Breast epithelium (tissue), 4 donors: Measurements from ENCODE around the gene BMPER. TPM values are rescaled to one million over a fixed set of nuclear protein-coding genes. Genes with fewer than 3 reads are reported as not detected.

ENCODE experiments used
- DNase-seq, 2 donors: peaks; one replicate each; pipeline ENCODE4 v3.0.0-alpha.2; 2019; ENCODE audit warnings: low spot score in 2 of 2
- H3K27ac ChIP-seq, 2 donors: fragments of 200-600 bp; sonication (generic) in 1 of 2; one replicate each; pipeline ENCODE4 v1.5.1; 2016 to 2019; ENCODE audit warnings: mild to moderate bottlenecking in 1 of 2
- H3K27me3 ChIP-seq, 2 donors: fragments of 200-600 bp; sonication (generic) in 1 of 2; one replicate each; pipeline versions ENCODE4 v1.5.1 to v1.6.0; 2017 to 2019; ENCODE audit warnings: control low read depth in 1 of 2, mild to moderate bottlenecking in 1 of 2
- H3K36me3 ChIP-seq: fragments of 200-600 bp; one replicate; pipeline ENCODE4 v1.5.1; 2019
- H3K4me1 ChIP-seq, 2 donors: fragments of 200-600 bp; sonication (generic); one replicate each; pipeline ENCODE4 v1.5.1; 2016 to 2019; ENCODE audit warnings: control low read depth in 1 of 2
- H3K4me3 ChIP-seq, 3 donors: fragments of 200-600 bp; sonication (generic); 1 replicate in 2 of 3; 2 replicates in 1 of 3; pipeline ENCODE4 v1.5.1; 2016 to 2019; ENCODE audit warnings: mild to moderate bottlenecking in 3 of 3, moderate library complexity in 2 of 3
- H3K9me3 ChIP-seq, 2 donors: fragments of 200-600 bp; sonication (generic) in 1 of 2; one replicate each; pipeline ENCODE4 v1.5.1; 2016 to 2019; ENCODE audit warnings: control low read depth in 1 of 2
- POLR2A ChIP-seq: fragments of 450-650 bp; IDR thresholded peaks from one replicate; pipeline ENCODE4 v1.6.1; 2016; ENCODE audit warnings: antibody characterized with exemption, mild to moderate bottlenecking, moderate library complexity
- POLR2AphosphoS5 ChIP-seq, 3 donors: sonication (generic); formaldehyde crosslinking; IDR thresholded peaks; one replicate each; pipeline ENCODE4 v1.6.1; 2017; ENCODE audit warnings: antibody characterized with exemption in 3 of 3
- intact Hi-C: fragments of 100-400 bp; cut with DNase I; formaldehyde crosslinking; loops from one replicate; pipeline ENCODE4 v1.15.1; 2023; ENCODE audit warnings: low total_unique reads
- total RNA-seq, 3 donors: library from RNA; depleted of rRNA; stranded (reverse); fragments of >200 nt; gene quantifications; one replicate each; pipeline ENCODE4 v1.1.0, GENCODE V29; 2016
- TF ChIP-seq, protein P1 (sequence below), 3 donors: fragments of 450-650 bp; IDR thresholded peaks; one replicate each; pipeline ENCODE4 v1.5.1; 2016 to 2017; ENCODE audit warnings: antibody characterized with exemption in 3 of 3, mild to moderate bottlenecking in 3 of 3, moderate library complexity in 3 of 3

BMPER gene
- total RNA-seq, 3 donors from 2014 or later: 1.6 to 6.9 (median 2.0) TPM

DNA sequence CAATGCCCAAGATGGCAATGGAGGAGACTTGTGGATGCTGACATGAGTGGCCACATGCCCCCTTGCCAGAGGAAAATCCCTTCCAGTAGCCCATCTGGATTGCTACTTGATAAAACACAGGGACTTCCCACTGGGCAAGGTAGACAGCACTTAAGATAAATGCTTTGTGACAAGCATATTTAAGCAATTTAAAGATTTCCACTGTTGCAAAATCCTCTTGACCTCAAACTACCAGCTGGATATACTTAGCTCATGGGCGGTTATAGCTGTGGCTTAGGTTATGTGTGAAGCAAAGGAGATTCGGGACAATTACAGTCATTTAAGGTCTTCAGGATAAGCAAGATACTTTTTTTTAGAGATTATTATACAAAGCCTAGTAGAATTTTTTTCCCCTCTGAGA lies 238.1 kb downstream of the BMPER start:
- Histone ChIP-seq H3K4me3 (no peak overlapping the region), H3K9me3 (no peaks in the 10 kb centered on the region), H3K27me3 (no peaks in the 10 kb centered on the region), H3K4me1 (no peaks in the 10 kb centered on the region), H3K36me3 (no peaks in the 10 kb centered on the region), H3K27ac (no peak overlapping the region)
- DNase-seq: no peak
- TF ChIP-seq, protein P1, sequence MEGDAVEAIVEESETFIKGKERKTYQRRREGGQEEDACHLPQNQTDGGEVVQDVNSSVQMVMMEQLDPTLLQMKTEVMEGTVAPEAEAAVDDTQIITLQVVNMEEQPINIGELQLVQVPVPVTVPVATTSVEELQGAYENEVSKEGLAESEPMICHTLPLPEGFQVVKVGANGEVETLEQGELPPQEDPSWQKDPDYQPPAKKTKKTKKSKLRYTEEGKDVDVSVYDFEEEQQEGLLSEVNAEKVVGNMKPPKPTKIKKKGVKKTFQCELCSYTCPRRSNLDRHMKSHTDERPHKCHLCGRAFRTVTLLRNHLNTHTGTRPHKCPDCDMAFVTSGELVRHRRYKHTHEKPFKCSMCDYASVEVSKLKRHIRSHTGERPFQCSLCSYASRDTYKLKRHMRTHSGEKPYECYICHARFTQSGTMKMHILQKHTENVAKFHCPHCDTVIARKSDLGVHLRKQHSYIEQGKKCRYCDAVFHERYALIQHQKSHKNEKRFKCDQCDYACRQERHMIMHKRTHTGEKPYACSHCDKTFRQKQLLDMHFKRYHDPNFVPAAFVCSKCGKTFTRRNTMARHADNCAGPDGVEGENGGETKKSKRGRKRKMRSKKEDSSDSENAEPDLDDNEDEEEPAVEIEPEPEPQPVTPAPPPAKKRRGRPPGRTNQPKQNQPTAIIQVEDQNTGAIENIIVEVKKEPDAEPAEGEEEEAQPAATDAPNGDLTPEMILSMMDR (IDR thresholded peaks at IDR 0.05): no peak
- TF ChIP-seq POLR2AphosphoS5 (IDR thresholded peaks at IDR 0.05): no peak
- TF ChIP-seq POLR2A: no peak
- intact Hi-C loops: no loop called here

DNA sequence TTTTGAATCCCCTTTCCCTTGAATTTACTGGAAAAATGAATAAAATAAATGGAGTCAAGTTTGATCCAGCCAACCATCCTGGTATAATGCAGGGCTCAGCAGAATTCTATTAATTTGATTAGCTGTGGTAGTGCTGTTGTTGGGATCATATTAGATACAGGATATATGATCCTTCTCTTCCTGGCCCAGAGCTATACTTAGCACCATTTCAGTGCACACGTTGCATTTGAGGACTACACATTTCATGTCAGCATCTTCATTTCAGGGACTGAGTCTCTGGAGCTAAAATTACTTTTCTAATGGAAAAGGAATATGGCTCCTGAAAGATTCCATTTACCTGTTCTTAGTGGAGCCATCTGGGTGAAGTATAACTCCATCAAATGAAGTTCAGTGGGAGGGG lies 240.3 kb downstream of the BMPER start:
- intact Hi-C loops: no loop called here
- Histone ChIP-seq H3K9me3 (no peaks in the 10 kb centered on the region), H3K36me3 (no peaks in the 10 kb centered on the region), H3K4me3 (no peak overlapping the region), H3K4me1 (no peaks in the 10 kb centered on the region), H3K27ac (no peak overlapping the region), H3K27me3 (no peaks in the 10 kb centered on the region)
- TF ChIP-seq POLR2AphosphoS5 (IDR thresholded peaks at IDR 0.05) (no peak), POLR2A (no peak)
- TF ChIP-seq, protein P1 (IDR thresholded peaks at IDR 0.05): no peak
- DNase-seq: no peak

DNA sequence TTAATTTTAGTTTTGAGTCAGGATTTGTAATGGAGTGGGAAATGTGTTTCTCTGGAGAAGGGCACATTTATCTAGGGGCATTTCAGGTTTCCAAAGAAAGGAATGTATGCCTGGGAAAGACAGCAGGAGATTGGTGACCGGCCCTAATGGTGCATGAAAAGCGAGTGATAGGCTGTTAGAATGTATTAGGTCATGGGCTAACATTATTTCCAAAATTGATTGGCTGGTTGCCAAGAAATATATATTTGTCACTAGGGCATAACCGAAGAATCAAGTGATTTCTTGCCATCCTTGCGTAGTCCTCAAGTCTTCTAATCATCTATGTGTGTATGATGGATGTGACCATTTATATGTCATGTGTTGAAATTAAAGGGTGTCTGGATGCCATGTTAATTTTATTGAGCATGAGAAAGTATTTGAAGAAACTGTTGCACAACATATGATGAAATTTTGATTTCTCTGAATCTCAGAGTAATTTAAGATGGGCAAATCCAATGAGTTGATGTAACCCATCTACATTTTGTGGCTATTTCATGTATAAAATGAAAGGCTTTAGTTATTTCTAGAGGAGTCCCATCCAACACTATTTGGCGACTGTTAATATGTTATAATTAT lies 248.4 kb downstream of the BMPER start:
- H3K9me3 ChIP-seq: no peaks in the 10 kb centered on the region

DNA sequence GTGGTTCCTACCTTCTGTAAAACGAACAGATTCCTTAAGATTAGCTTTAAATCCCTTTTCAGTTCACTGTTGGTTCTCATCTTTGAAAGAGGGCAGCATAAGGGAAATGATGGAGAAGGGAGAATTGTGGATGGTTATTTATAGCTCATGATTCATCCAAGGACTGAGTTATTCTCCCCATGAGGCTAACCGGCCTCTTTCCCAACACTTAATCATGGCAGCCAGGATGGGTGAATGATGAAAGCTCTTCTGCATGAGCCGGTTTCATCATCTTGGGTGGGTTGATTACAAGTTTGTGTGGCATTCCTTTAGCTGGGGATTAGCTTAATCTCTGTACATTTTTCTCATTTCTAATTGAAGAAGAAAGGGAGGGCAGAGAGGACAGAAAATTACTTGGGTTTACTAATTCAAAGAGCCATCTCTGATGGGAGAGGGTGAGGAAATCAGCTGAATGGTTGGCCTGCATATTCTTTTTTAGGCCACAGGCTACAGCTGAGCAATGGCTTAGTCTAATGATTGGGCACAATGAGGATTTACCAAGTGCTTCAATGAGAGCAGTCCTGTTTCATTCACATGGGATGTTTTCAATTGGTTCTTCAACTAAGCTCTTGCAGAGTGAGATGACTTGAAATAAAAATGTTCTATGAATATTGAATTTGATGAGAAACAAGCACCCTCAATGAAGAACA lies 250.0 kb downstream of the BMPER start:
- intact Hi-C loops: no loop called here
- Histone ChIP-seq H3K4me1 (no peaks in the 10 kb centered on the region), H3K9me3 (no peaks in the 10 kb centered on the region), H3K36me3 (no peaks in the 10 kb centered on the region), H3K27ac (peak overlapping the region in 1 of 2 donors; percentile 35), H3K4me3 (no peak overlapping the region), H3K27me3 (no peaks in the 10 kb centered on the region)
- TF ChIP-seq, protein P1 (IDR thresholded peaks at IDR 0.05): no peak
- peak in 1 of 3 donors; percentile 45 for TF ChIP-seq POLR2AphosphoS5 (IDR thresholded peaks at IDR 0.05)
- DNase-seq: no peak

More for the DNA sequence above, 248.4 kb downstream of the BMPER start:
- intact Hi-C loops: no loop called here
- H3K4me1 ChIP-seq: no peaks in the 10 kb centered on the region
- H3K4me3 ChIP-seq: no peak overlapping the region
- no peak overlapping the region for H3K27ac ChIP-seq
- no peak for TF ChIP-seq POLR2AphosphoS5 (IDR thresholded peaks at IDR 0.05)
- TF ChIP-seq, protein P1 (IDR thresholded peaks at IDR 0.05): no peak
- no peak for TF ChIP-seq POLR2A
- no peak for DNase-seq
- no peaks in the 10 kb centered on the region for H3K36me3 ChIP-seq
- H3K27me3 ChIP-seq: no peaks in the 10 kb centered on the region

DNA sequence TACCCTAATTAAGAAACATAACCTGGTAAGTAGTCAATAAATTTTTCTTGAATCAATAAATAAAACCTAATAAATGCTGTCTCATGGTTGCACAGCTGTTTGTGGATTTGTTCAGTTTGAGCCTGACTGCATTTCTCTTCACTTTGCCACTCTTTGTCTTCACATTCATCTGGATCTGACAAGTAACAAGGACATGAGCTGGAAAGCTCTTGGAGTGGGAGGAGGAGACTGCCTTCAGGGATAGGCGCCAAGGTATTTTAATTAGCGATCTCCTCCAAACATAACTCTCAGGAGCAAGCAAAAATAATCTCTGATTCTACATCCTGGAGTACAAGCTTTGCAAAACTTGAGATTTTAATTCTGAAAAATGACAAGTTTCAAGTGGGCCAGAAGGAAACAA lies 251.0 kb downstream of the BMPER start:
- H3K36me3 ChIP-seq: no peaks in the 10 kb centered on the region
- no peak overlapping the region for H3K4me3 ChIP-seq
- no peak for TF ChIP-seq POLR2A
- TF ChIP-seq POLR2AphosphoS5 (IDR thresholded peaks at IDR 0.05): no peak
- TF ChIP-seq, protein P1 (IDR thresholded peaks at IDR 0.05): no peak
- intact Hi-C loops: no loop called here
- no peak overlapping the region for H3K27ac ChIP-seq
- DNase-seq: no peak
- H3K27me3 ChIP-seq: no peaks in the 10 kb centered on the region
- H3K4me1 ChIP-seq: no peaks in the 10 kb centered on the region
- no peaks in the 10 kb centered on the region for H3K9me3 ChIP-seq
